MCF 10A (cell line): ENCODE data around the gene PNPLA7. TPM values are rescaled to one million over a fixed set of nuclear protein-coding genes. Genes with fewer than 3 reads are reported as not detected.
"Not testable (repeated sequence)": the region's sequence is repeated elsewhere in the genome, so short reads cannot be mapped to it uniquely, and the experiment has no call there.

ENCODE experiments used
- BruUV-seq: library from RNA; stranded (reverse); fragments of 400-500 nt; replicated peaks from 2 replicates; lab custom pipeline; 2021; lab: Mats Ljungman, UMichigan
- CTCF ChIA-PET: fragments of 300-600 bp; sonication (Branson Sonifier 250); formaldehyde crosslinking; extraction: SDS; loops from one replicate; lab custom pipeline; 2021; ENCODE audit warnings: antibody characterized with exemption, inconsistent platforms; lab: Yijun Ruan, JAX
- POLR2A ChIA-PET: fragments of 300-600, 350-650 bp; sonication (Branson Sonifier 250); formaldehyde crosslinking; extraction: SDS; loops from one replicate; lab custom pipeline; 2020; ENCODE audit warnings: antibody characterized with exemption, inconsistent platforms; lab: Yijun Ruan, JAX
- DNase-seq: peaks from one replicate; pipeline ENCODE4 v3.0.0-alpha.2; 2018; ENCODE audit not compliant: unreplicated experiment
- H3K27ac Mint-ChIP-seq: one replicate; pipeline ENCODE4 v1.8.0; 2022; ENCODE audit warnings: mild to moderate bottlenecking, low read depth, mixed read lengths; ENCODE audit not compliant: unreplicated experiment
- H3K27me3 Mint-ChIP-seq: one replicate; pipeline ENCODE4 v1.8.0; 2022; ENCODE audit warnings: mixed read lengths; ENCODE audit not compliant: insufficient read depth, unreplicated experiment
- H3K36me3 Mint-ChIP-seq: one replicate; pipeline ENCODE4 v1.8.0; 2022; ENCODE audit warnings: mild to moderate bottlenecking, moderate library complexity, mixed read lengths; ENCODE audit not compliant: insufficient read depth, unreplicated experiment
- H3K4me1 Mint-ChIP-seq: one replicate; pipeline ENCODE4 v1.8.0; 2022; ENCODE audit warnings: mixed read lengths; ENCODE audit not compliant: insufficient read depth, unreplicated experiment
- H3K4me3 Mint-ChIP-seq: one replicate; pipeline ENCODE4 v1.8.0; 2022; ENCODE audit warnings: mild to moderate bottlenecking, moderate library complexity, mixed read lengths; ENCODE audit not compliant: unreplicated experiment
- H3K9me3 Mint-ChIP-seq: one replicate; pipeline ENCODE4 v1.8.0; 2022; ENCODE audit warnings: mixed read lengths; ENCODE audit not compliant: unreplicated experiment
- CTCF ChIP-seq: fragments of 200-600 bp; IDR thresholded peaks from one replicate; pipeline ENCODE4 v1.8.0; 2022; ENCODE audit warnings: antibody characterized with exemption, mild to moderate bottlenecking; ENCODE audit not compliant: unreplicated experiment
- intact Hi-C: fragments of 100-400 bp; cut with micrococcal nuclease; formaldehyde crosslinking; loops from 2 replicates; pipeline ENCODE4 v1.14.1; 2022
- total RNA-seq: library from RNA; stranded (reverse); gene quantifications from 2 replicates; pipeline ENCODE4 v1.2.3, GENCODE V29; 2022

Gene PNPLA7
- total RNA-seq, 1 experiment from 2014 or later, result 0.86 TPM

- no peak overlapping the region for H3K4me3 Mint-ChIP-seq
- peaks cover 6% of the 10 kb centered on the region for H3K4me1 Mint-ChIP-seq
- DNase-seq, result no peak
- ChIA-PET POLR2A (interaction anchor here (0.7 kb wide), 1 partner anchor 62 kb away, joined by 4 read pairs; the partner anchor contains the start of gene NSMF), CTCF (interaction anchor here (1.9 kb wide), 1 partner anchor 14 kb away, joined by 6 read pairs; no protein-coding TSS in a partner anchor)
- H3K27ac Mint-ChIP-seq, result no peak overlapping the region
- no peaks in the 10 kb centered on the region for H3K27me3 Mint-ChIP-seq
- no TSS peak for BruUV-seq
- TF ChIP-seq CTCF, result no peak
- intact Hi-C loops, result loop anchor here (10.0 kb wide), 1 partner anchor 76 kb away; the partner anchor contains the start of gene ENTPD8
- H3K9me3 Mint-ChIP-seq, result no peaks in the 10 kb centered on the region
- no peaks in the 10 kb centered on the region for H3K36me3 Mint-ChIP-seq
Measured at GRCh38 chr9:137520614-137521404, 29.4 kb downstream of the PNPLA7 start.

GRCh38 chr9:137519553-137519952 is 30.6 kb downstream of the PNPLA7 start:
- no peak overlapping the region for H3K27ac Mint-ChIP-seq
- DNase-seq, result no peak
- no peaks in the 10 kb centered on the region for H3K4me1 Mint-ChIP-seq
- ChIA-PET CTCF (no interaction called here), POLR2A (no interaction called here)
- no peaks in the 10 kb centered on the region for H3K27me3 Mint-ChIP-seq
- no peaks in the 10 kb centered on the region for H3K9me3 Mint-ChIP-seq
- no TSS peak for BruUV-seq
- no peak for TF ChIP-seq CTCF
- intact Hi-C loops, result no loop called here
- no peaks in the 10 kb centered on the region for H3K36me3 Mint-ChIP-seq
- no peak overlapping the region for H3K4me3 Mint-ChIP-seq

- BruUV-seq, H3K4me3 Mint-ChIP-seq, H3K9me3 Mint-ChIP-seq, CTCF ChIA-PET, H3K36me3 Mint-ChIP-seq, H3K27ac Mint-ChIP-seq, intact Hi-C loops, H3K4me1 Mint-ChIP-seq, H3K27me3 Mint-ChIP-seq, POLR2A ChIA-PET: not testable (repeated sequence)
- peak; percentile 58 for DNase-seq
Measured at GRCh38 chr9:137518661-137519459, 31.3 kb downstream of the PNPLA7 start.

- intact Hi-C loops, result no loop called here
- ChIA-PET CTCF (interaction anchor here (0.6 kb wide), 1 partner anchor 22 kb away, joined by 3 read pairs; no protein-coding TSS in a partner anchor), POLR2A (no interaction called here)
- Mint-ChIP-seq H3K27me3 (no peaks in the 10 kb centered on the region), H3K36me3 (no peaks in the 10 kb centered on the region), H3K4me3 (no peak overlapping the region), H3K4me1 (no peaks in the 10 kb centered on the region), H3K27ac (no peak overlapping the region), H3K9me3 (no peaks in the 10 kb centered on the region)
- DNase-seq, result no peak
- BruUV-seq, result no TSS peak
- no peak for TF ChIP-seq CTCF
Measured at GRCh38 chr9:137516144-137516917, 33.9 kb downstream of the PNPLA7 start.
